Neural cell (in vitro differentiated cells): ENCODE results near the gene IQCM. TPM values are rescaled to one million over a fixed set of nuclear protein-coding genes. Genes with fewer than 3 reads are reported as not detected.
A peak's percentile ranks its signal among the peaks of the same experiment; 100 is the strongest.

ENCODE experiments used
- H2AFZ ChIP-seq: fragments of 200-600, 300-800 bp; sonication (generic), shearing (Covaris generic); 2 replicates; pipeline ENCODE4 v1.6.0; 2014; ENCODE audit warnings: low read depth, mild to moderate bottlenecking, antibody characterized with exemption, low read length, moderate library complexity
- H3F3A ChIP-seq: fragments of 200-600 bp; shearing (Covaris generic); 2 replicates; pipeline ENCODE4 v1.6.1; 2016; ENCODE audit warnings: mild to moderate bottlenecking, moderate library complexity, mixed read lengths, antibody characterized with exemption, low read length; ENCODE audit not compliant: insufficient read depth, poor library complexity, severe bottlenecking
- H3K27ac ChIP-seq: fragments of 200-600, 300-800 bp; sonication (generic), shearing (Covaris generic); 2 replicates; pipeline ENCODE4 v1.5.1; 2014; ENCODE audit warnings: mild to moderate bottlenecking, low read length, moderate library complexity
- H3K27me3 ChIP-seq: fragments of 300-800, 200-600 bp; sonication (generic), shearing (Covaris generic); 2 replicates; pipeline ENCODE4 v1.6.0; 2014; ENCODE audit warnings: mild to moderate bottlenecking, low read depth, low read length, moderate library complexity; ENCODE audit not compliant: insufficient read depth
- H3K36me3 ChIP-seq: fragments of 300-800, 200-600 bp; sonication (generic), shearing (Covaris generic); 2 replicates; pipeline ENCODE4 v1.5.1; 2014; ENCODE audit warnings: mild to moderate bottlenecking, antibody characterized with exemption, low read length, moderate library complexity; ENCODE audit not compliant: insufficient read depth
- H3K4me2 ChIP-seq: fragments of 300-800, 200-600 bp; sonication (generic), shearing (Covaris generic); 2 replicates; pipeline ENCODE4 v1.6.0; 2014; ENCODE audit warnings: mild to moderate bottlenecking, low read length
- H3K4me3 ChIP-seq: fragments of 300-800, 200-600 bp; sonication (generic), shearing (Covaris generic); 2 replicates; pipeline ENCODE4 v1.5.1; 2014; ENCODE audit warnings: mild to moderate bottlenecking, low read length, moderate library complexity
- H3K79me2 ChIP-seq: fragments of 200-600 bp; shearing (Covaris generic); replicated peaks from 2 replicates; pipeline ENCODE4 v1.6.0; 2014; ENCODE audit warnings: mild to moderate bottlenecking, low read length, moderate library complexity; ENCODE audit not compliant: insufficient read depth
- H3K9ac ChIP-seq: fragments of 300-800, 200-600 bp; sonication (generic), shearing (Covaris generic); 2 replicates; pipeline ENCODE4 v1.6.1; 2016; ENCODE audit warnings: mild to moderate bottlenecking, low read length, mixed read lengths
- H3K9me2 ChIP-seq: fragments of 200-600 bp; shearing (Covaris generic); 2 replicates; pipeline ENCODE4 v1.6.1; 2016; ENCODE audit warnings: mild to moderate bottlenecking, low read length, mixed read lengths; ENCODE audit not compliant: insufficient read depth
- H3K9me3 ChIP-seq: fragments of 200-600, 300-800 bp; sonication (generic), shearing (Covaris generic); 2 replicates; pipeline ENCODE4 v1.6.1; 2016; ENCODE audit warnings: mild to moderate bottlenecking, mixed run types, low read length, moderate library complexity, mixed read lengths
- H4K20me1 ChIP-seq: fragments of 200-600 bp; shearing (Covaris generic); 2 replicates; pipeline ENCODE4 v1.6.1; 2016; ENCODE audit warnings: mild to moderate bottlenecking, mixed run types; ENCODE audit not compliant: insufficient read depth
- CTCF ChIP-seq: fragments of 450-650 bp; IDR thresholded peaks from 2 replicates; pipeline ENCODE4 v1.5.1; 2014; ENCODE audit warnings: antibody characterized with exemption, mild to moderate bottlenecking, moderate library complexity; ENCODE audit not compliant: poor library complexity, severe bottlenecking
- EP300 ChIP-seq: fragments of 450-650 bp; conservative IDR thresholded peaks from 2 replicates; pipeline ENCODE4 v1.6.1; 2014; ENCODE audit warnings: antibody characterized with exemption, mild to moderate bottlenecking, moderate library complexity; ENCODE audit not compliant: poor library complexity, severe bottlenecking
- EZH2 ChIP-seq: fragments of 200-600, 300-800 bp; shearing (Covaris generic), sonication (generic); IDR thresholded peaks from 2 replicates; pipeline ENCODE4 v1.6.1; 2014; ENCODE audit warnings: antibody characterized with exemption, low read length, borderline replicate concordance, mild to moderate bottlenecking; ENCODE audit not compliant: insufficient read depth, poor library complexity, severe bottlenecking
- MXI1 ChIP-seq: fragments of 450-650 bp; conservative IDR thresholded peaks from 2 replicates; pipeline ENCODE4 v1.6.1; 2014; ENCODE audit warnings: antibody characterized with exemption, mild to moderate bottlenecking; ENCODE audit not compliant: poor library complexity, severe bottlenecking
- POLR2AphosphoS5 ChIP-seq: IDR thresholded peaks from 2 replicates; pipeline ENCODE4 v1.6.1; 2012
- RAD21 ChIP-seq: fragments of 450-650 bp; conservative IDR thresholded peaks from 2 replicates; pipeline ENCODE4 v1.6.1; 2014; ENCODE audit warnings: antibody characterized with exemption, mild to moderate bottlenecking, moderate library complexity
- SMC3 ChIP-seq: fragments of 450-650 bp; conservative IDR thresholded peaks from 2 replicates; pipeline ENCODE4 v1.6.1; 2014; ENCODE audit warnings: antibody characterized with exemption, mild to moderate bottlenecking, moderate library complexity; ENCODE audit not compliant: poor library complexity
- TAF1 ChIP-seq: IDR thresholded peaks from 2 replicates; pipeline ENCODE4 v1.6.1; 2012; ENCODE audit warnings: low read depth
- polyA plus RNA-seq: library from polyadenylated mRNA; depleted of rRNA; stranded (reverse); fragments of >200 nt; gene quantifications from 2 replicates; pipeline ENCODE4 v1.2.3, GENCODE V29; 2014
- TF ChIP-seq, protein P1 (sequence below): IDR thresholded peaks from 2 replicates; pipeline ENCODE4 v1.6.1; 2012; ENCODE audit warnings: borderline replicate concordance

Gene IQCM
- polyA plus RNA-seq, 1 donor from 2014 or later, result not detected

DNA sequence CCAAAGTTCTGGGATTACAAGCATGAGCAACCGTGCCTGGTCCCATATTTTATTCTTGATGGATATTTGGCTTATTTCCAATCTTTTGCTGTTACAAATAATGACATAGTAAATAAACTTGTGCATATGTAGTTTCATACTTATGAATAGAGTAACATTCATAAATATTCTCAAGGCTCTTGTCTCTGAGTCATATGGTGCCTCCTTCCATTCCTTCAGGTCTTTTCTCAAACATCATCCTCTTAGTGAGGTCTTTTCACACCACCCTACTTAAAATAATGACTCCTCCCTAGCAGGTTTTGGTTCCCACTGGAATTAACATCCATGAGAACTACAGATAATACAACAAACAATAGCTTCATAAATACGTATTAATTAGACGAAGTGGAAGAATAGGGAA lies 416.6 kb downstream of the IQCM start:
- no peak for TF ChIP-seq EZH2
- Histone ChIP-seq H3K4me2 (no peak overlapping the region), H3K9me3 (no peaks in the 10 kb centered on the region), H3K36me3 (no peaks in the 10 kb centered on the region), H4K20me1 (no peaks in the 10 kb centered on the region), H3K9me2 (no peaks in the 10 kb centered on the region), H3K27ac (no peak overlapping the region), H3K79me2 (no peaks in the 10 kb centered on the region), H3K4me3 (no peak overlapping the region), H3K9ac (no peak overlapping the region), H2AFZ (no peak overlapping the region), H3F3A (no peaks in the 10 kb centered on the region), H3K27me3 (no peaks in the 10 kb centered on the region)

DNA sequence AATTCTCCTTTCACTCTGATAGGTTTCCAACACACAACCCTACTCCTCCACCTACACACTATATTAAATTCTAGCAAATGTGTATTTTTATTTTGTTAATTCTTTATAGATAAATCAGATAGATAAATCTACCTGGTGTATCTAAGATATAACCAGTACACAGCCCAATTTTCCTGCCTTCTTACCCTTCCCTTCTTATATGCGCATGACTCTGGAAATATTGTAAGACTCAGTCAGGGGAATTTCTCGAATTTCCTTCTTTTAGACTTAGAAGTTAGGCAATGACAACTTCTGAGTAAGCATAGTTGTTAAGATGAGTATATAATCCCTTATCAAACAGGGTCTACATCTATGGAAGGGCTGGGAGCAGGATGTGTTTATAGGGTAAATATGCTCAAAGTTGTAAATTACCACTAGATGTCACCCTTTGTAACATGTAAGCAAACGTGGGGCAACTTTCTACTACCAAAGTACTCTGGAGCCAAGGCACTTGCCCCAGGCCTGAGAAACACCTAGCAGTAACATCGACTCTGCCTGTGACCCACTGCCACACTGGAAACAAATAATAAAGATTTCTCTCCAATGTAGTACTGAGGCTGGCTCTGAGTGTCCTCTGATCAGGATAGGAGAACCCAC lies 444.7 kb downstream of the IQCM start:
- H3K9me2 ChIP-seq, result no peaks in the 10 kb centered on the region
- H4K20me1 ChIP-seq, result no peaks in the 10 kb centered on the region
- no peaks in the 10 kb centered on the region for H3K36me3 ChIP-seq
- TF ChIP-seq CTCF (peak; percentile 49), POLR2AphosphoS5 (no peak), EZH2 (no peak), TAF1 (no peak), SMC3 (peak; percentile 55), RAD21 (peak; percentile 37), EP300 (no peak), MXI1 (no peak)
- TF ChIP-seq, protein P1, sequence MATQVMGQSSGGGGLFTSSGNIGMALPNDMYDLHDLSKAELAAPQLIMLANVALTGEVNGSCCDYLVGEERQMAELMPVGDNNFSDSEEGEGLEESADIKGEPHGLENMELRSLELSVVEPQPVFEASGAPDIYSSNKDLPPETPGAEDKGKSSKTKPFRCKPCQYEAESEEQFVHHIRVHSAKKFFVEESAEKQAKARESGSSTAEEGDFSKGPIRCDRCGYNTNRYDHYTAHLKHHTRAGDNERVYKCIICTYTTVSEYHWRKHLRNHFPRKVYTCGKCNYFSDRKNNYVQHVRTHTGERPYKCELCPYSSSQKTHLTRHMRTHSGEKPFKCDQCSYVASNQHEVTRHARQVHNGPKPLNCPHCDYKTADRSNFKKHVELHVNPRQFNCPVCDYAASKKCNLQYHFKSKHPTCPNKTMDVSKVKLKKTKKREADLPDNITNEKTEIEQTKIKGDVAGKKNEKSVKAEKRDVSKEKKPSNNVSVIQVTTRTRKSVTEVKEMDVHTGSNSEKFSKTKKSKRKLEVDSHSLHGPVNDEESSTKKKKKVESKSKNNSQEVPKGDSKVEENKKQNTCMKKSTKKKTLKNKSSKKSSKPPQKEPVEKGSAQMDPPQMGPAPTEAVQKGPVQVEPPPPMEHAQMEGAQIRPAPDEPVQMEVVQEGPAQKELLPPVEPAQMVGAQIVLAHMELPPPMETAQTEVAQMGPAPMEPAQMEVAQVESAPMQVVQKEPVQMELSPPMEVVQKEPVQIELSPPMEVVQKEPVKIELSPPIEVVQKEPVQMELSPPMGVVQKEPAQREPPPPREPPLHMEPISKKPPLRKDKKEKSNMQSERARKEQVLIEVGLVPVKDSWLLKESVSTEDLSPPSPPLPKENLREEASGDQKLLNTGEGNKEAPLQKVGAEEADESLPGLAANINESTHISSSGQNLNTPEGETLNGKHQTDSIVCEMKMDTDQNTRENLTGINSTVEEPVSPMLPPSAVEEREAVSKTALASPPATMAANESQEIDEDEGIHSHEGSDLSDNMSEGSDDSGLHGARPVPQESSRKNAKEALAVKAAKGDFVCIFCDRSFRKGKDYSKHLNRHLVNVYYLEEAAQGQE, result no peak
- H3K4me2 ChIP-seq, result no peak overlapping the region
- H3K27me3 ChIP-seq, result no peaks in the 10 kb centered on the region
- no peak overlapping the region for H2AFZ ChIP-seq
- no peak overlapping the region for H3K4me3 ChIP-seq
- no peak overlapping the region for H3K27ac ChIP-seq
- no peak overlapping the region for H3K9ac ChIP-seq
- no peaks in the 10 kb centered on the region for H3F3A ChIP-seq
- H3K9me3 ChIP-seq, result no peaks in the 10 kb centered on the region
- H3K79me2 ChIP-seq, result no peaks in the 10 kb centered on the region

DNA sequence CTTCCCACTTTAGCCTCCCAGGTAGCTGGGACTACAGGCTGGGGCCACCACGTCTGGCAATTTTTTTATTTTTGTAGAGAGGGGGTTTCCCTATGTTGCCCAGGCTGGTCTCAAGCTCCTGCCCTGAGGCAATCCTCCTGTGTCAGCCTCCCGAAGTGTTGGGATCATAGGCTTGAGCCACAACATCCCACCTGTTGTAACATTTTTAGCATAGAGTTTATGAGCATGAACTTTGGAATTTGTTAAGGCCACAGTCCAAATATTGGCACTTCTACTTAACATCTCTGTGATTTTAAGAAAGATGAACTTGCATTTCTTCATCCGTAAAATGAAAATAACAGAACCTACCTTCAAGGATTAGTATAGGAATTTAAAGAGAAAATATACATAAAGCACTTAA lies 445.6 kb downstream of the IQCM start:
- Histone ChIP-seq H3K36me3 (no peaks in the 10 kb centered on the region), H4K20me1 (no peaks in the 10 kb centered on the region), H3K27me3 (no peaks in the 10 kb centered on the region), H3K9me2 (no peaks in the 10 kb centered on the region), H3K27ac (no peak overlapping the region), H3K4me2 (no peak overlapping the region), H3K79me2 (no peaks in the 10 kb centered on the region), H3F3A (no peaks in the 10 kb centered on the region), H3K4me3 (no peak overlapping the region), H3K9me3 (no peaks in the 10 kb centered on the region), H2AFZ (no peak overlapping the region), H3K9ac (no peak overlapping the region)
- TF ChIP-seq POLR2AphosphoS5, result no peak
- no peak for TF ChIP-seq CTCF
- TF ChIP-seq TAF1, result no peak
- TF ChIP-seq, protein P1, result no peak
- no peak for TF ChIP-seq RAD21
- no peak for TF ChIP-seq MXI1
